Loucy (cell line): ENCODE measurements around the gene NFATC4.

Source experiments
- CTCF ChIP-seq: fragments of 200-600 bp; sonication (generic); conservative IDR thresholded peaks from 2 replicates; pipeline ENCODE4 v1.5.1; 2014; ENCODE audit warnings: mild to moderate bottlenecking, antibody characterized with exemption, low read length
- EZH2phosphoT487 ChIP-seq: fragments of 200-600 bp; IDR thresholded peaks from 2 replicates; pipeline ENCODE4 v1.6.1; 2018; ENCODE audit warnings: antibody characterized with exemption, mild to moderate bottlenecking, moderate library complexity, borderline replicate concordance

GRCh38 chr14:24425704-24426103 is 57.7 kb downstream of the NFATC4 start:
- TF ChIP-seq CTCF (no peak), EZH2phosphoT487 (no peak)
